Right lobe of liver (tissue), 4 donors: ENCODE results near the gene SUCNR1.
"Not testable (repeated sequence)": the region's sequence is repeated elsewhere in the genome, so short reads cannot be mapped to it uniquely, and the experiment has no call there.

Experiments used
- CTCF ChIP-seq, 4 donors: fragments of 200-600 bp in 3 of 4; fragments of 450-650 bp in 1 of 4; IDR thresholded peaks; one replicate each; pipeline versions ENCODE4 v1.5.1 to v1.8.0; 2016 to 2022; ENCODE audit warnings: antibody characterized with exemption in 4 of 4, mild to moderate bottlenecking in 2 of 4
- POLR2A ChIP-seq: fragments of 450-650 bp; IDR thresholded peaks from one replicate; pipeline ENCODE4 v1.6.1; 2017; ENCODE audit warnings: antibody characterized with exemption, mild to moderate bottlenecking
- donor health status: DM: no; HTN: no; CAD: no.
- donor health status: DM: no; HTN: no; CAD: no.
- donor health status: DM: no; HTN: yes; CAD: no.

GRCh38 chr3:151874079-151874478, 636 bp downstream of the SUCNR1 start:
- TF ChIP-seq CTCF (IDR thresholded peaks at IDR 0.05); POLR2A: not testable (repeated sequence)
